Adrenal gland (tissue), 12 donors: ENCODE results near the gene ZNF322. TPM values are rescaled to one million over a fixed set of nuclear protein-coding genes. Genes with fewer than 3 reads are reported as not detected.

Experiments used
- DNase-seq, 7 donors: peaks; one replicate each; pipeline ENCODE4 v3.0.0-alpha.2; 2019 to 2020
- H3K27ac ChIP-seq, 5 donors: fragments of 200-600 bp; sonication (generic) in 4 of 5; 1 replicate in 3 of 5; 2 replicates in 2 of 5; pipeline versions ENCODE4 v1.5.1 to v1.8.0; 2016 to 2020; ENCODE audit warnings: mild to moderate bottlenecking in 1 of 5
- H3K27me3 ChIP-seq: fragments of 200-600 bp; 2 replicates; pipeline ENCODE4 v1.8.0; 2021
- H3K36me3 ChIP-seq, 2 donors: fragments of 200-600 bp; replicated peaks in 1 of 2; 1 replicate in 1 of 2; 2 replicates in 1 of 2; pipeline versions ENCODE4 v1.5.1 to v1.8.0; 2018 to 2022
- H3K4me1 ChIP-seq, 2 donors: fragments of 200-600 bp; replicated peaks in 1 of 2; 1 replicate in 1 of 2; 2 replicates in 1 of 2; pipeline versions ENCODE4 v1.5.1 to v1.8.0; 2018 to 2021
- H3K4me3 ChIP-seq, 4 donors: fragments of 200-600 bp; sonication (generic) in 3 of 4; one replicate each; pipeline ENCODE4 v1.5.1; 2016 to 2018
- H3K9me3 ChIP-seq, 3 donors: fragments of 200-600 bp; sonication (generic) in 1 of 3; replicated peaks in 1 of 3; 1 replicate in 2 of 3; 2 replicates in 1 of 3; pipeline versions ENCODE4 v1.5.1 to v1.8.0; 2016 to 2021
- POLR2A ChIP-seq, 2 donors: fragments of 450-650 bp; IDR thresholded peaks; one replicate each; pipeline ENCODE4 v1.6.1; 2017; ENCODE audit warnings: antibody characterized with exemption in 2 of 2, mild to moderate bottlenecking in 2 of 2, moderate library complexity in 1 of 2
- WGBS, 4 donors: extraction: QIAGEN DNeasy Blood & Tissue Kit in 2 of 4; methylation state at CpG; one replicate each; pipeline versions ENCODE4 v1.1.5 to v1.1.7; 2013 to 2017; 5-methylcytosine and 5-hydroxymethylcytosine counted together
- intact Hi-C, 2 donors: fragments of 100-400 bp; cut with DNase I; formaldehyde crosslinking; loops; one replicate each; pipeline versions ENCODE4 v1.14.1 to v1.15.0; 2022 to 2023
- polyA plus RNA-seq, 3 donors: library from polyadenylated mRNA; stranded (reverse); fragments of 200-250 nt in 2 of 3; fragments of 350-450 nt in 1 of 3; fragmentation: Illumina TruSeq in 1 of 3; extraction: RNeasy Lipid Tissue Mini Kit (QIAGEN cat#74804) in 1 of 3; gene quantifications; one replicate each; pipeline ENCODE4 v1.2.3, GENCODE V29; 2013 to 2014
- total RNA-seq, 9 donors: library from RNA; depleted of rRNA in 4 of 9; stranded (reverse); fragments of >200 nt in 4 of 9; fragments of 120-200 nt in 1 of 9; fragmentation: NEBNext Ultra II Directional in 1 of 9; extraction: Animal tissue kit (Norgen Biotek cat#: 25700) in 1 of 9; gene quantifications; one replicate each; pipeline versions ENCODE4 v1.1.0 to v1.2.4, GENCODE V29; 2013 to 2023
- TF ChIP-seq, protein P1 (sequence below), 6 experiments: fragments of 450-650 bp in 4 of 6; fragments of 200-600 bp in 2 of 6; sonication (generic) in 1 of 6; IDR thresholded peaks; 1 replicate in 5 of 6; 2 replicates in 1 of 6; pipeline versions ENCODE4 v1.5.1 to v1.8.0; 2016 to 2021; ENCODE audit warnings: antibody characterized with exemption in 6 of 6, mild to moderate bottlenecking in 2 of 6, moderate library complexity in 1 of 6
- donor health status: healthy with polysubstance abuse.
- donor health status: Bipolar disorder and iron deficiency.
- donor health status: DM: yes; HTN: yes; CAD: no.
- donor health status: DM: no; HTN: no; CAD: no.
- donor health status: DM: no; HTN: no; CAD: no.
- donor health status: DM: yes; HTN: yes; CAD: no.

The ZNF322 gene
- total and polyA plus RNA-seq, 12 donors: 5.3 to 37.5 (median 21.7) TPM

DNA sequence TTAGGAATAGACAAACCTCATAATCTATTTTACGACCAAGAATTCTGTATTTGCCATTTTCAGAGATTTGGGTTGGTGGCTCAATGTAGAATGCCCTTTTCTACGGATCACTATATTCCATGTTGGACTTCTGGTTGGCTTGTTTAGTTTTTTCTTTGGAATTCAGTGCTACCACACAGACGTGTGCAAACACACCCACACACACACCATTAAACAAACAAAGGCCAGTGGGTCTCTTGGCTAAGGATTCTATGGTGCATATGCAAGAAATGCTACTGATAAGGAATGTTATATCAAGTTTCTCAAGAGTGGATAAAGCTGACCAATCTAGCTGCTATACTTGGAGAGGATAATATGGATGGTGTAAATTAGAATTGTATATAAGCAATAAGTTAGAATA, 54.7 kb downstream of the ZNF322 start:
- no peak for DNase-seq
- Histone ChIP-seq H3K4me1 (no peaks in the 10 kb centered on the region), H3K9me3 (no peaks in the 10 kb centered on the region), H3K36me3 (peaks cover 0 to 2% of the 10 kb centered on the region in 2 donors), H3K27ac (no peak overlapping the region), H3K27me3 (no peaks in the 10 kb centered on the region), H3K4me3 (no peak overlapping the region)
- TF ChIP-seq POLR2A (IDR thresholded peaks at IDR 0.05): no peak
- TF ChIP-seq, protein P1, sequence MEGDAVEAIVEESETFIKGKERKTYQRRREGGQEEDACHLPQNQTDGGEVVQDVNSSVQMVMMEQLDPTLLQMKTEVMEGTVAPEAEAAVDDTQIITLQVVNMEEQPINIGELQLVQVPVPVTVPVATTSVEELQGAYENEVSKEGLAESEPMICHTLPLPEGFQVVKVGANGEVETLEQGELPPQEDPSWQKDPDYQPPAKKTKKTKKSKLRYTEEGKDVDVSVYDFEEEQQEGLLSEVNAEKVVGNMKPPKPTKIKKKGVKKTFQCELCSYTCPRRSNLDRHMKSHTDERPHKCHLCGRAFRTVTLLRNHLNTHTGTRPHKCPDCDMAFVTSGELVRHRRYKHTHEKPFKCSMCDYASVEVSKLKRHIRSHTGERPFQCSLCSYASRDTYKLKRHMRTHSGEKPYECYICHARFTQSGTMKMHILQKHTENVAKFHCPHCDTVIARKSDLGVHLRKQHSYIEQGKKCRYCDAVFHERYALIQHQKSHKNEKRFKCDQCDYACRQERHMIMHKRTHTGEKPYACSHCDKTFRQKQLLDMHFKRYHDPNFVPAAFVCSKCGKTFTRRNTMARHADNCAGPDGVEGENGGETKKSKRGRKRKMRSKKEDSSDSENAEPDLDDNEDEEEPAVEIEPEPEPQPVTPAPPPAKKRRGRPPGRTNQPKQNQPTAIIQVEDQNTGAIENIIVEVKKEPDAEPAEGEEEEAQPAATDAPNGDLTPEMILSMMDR (IDR thresholded peaks at IDR 0.05): no peak
- WGBS, 4 donors: 66 to 76% (median 67%) methylated on average over 3 of the region's 3 CpGs
- intact Hi-C loops: no loop called here

DNA sequence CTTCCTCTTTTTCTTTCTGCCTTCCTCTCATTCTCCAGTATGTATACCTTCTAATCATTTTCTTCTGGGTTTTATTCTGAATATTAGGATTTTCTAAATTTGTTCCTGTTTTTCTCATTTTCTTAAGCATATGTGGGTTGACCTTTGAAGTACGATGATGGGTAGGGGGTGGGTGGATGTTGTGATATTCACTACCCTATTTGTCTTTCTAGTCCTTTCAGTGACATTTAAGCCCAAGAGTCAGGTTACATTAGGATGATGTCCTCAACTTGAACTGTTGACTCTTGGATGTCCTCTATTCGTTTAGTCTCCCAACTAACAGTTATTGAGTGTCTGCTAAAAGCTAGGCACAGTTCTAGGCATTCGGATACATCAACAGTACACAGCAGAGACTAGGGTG, 55.5 kb downstream of the ZNF322 start:
- no peaks in the 10 kb centered on the region for H3K9me3 ChIP-seq
- H3K4me3 ChIP-seq: no peak overlapping the region
- WGBS, 4 donors: 56 to 65% (median 61%) methylated on average over 3 of the region's 3 CpGs
- H3K4me1 ChIP-seq: no peaks in the 10 kb centered on the region
- no peak for DNase-seq
- TF ChIP-seq, protein P1 (IDR thresholded peaks at IDR 0.05): no peak
- intact Hi-C loops: no loop called here
- no peak overlapping the region for H3K27ac ChIP-seq
- peaks cover 0 to 10% of the 10 kb centered on the region in 2 donors for H3K36me3 ChIP-seq
- no peaks in the 10 kb centered on the region for H3K27me3 ChIP-seq

DNA sequence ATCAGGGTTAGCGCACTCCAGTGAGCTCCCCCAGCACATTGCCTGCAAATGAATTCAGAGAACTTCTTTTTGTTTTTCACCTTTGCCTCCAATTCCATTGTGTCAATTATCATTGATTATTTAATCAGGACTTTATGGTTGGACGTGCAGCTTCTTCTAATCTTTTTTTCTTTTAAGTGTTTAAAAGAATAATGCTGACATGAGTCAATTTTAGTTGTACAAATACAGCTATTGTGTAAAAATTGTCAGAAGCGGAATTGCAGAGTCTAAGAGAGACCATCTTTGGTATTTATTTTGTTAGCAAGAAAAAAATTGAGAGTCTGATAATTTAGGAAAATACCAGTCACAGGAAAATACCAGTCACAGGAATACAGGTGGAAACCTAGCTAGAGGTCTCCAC, 57.3 kb downstream of the ZNF322 start:
- H3K27ac ChIP-seq: no peak overlapping the region
- H3K4me1 ChIP-seq: peaks cover 8% of the 10 kb centered on the region in 2 donors
- no peak for TF ChIP-seq POLR2A (IDR thresholded peaks at IDR 0.05)
- no peaks in the 10 kb centered on the region for H3K27me3 ChIP-seq
- intact Hi-C loops: no loop called here
- H3K4me3 ChIP-seq: no peak overlapping the region
- no peaks in the 10 kb centered on the region for H3K9me3 ChIP-seq
- DNase-seq: no peak
- 84 to 87% (median 86%) methylated on average over 3 of the region's 3 CpGs for whole genome bisulfite sequencing, 4 donors
- peaks cover 0 to 21% of the 10 kb centered on the region in 2 donors for H3K36me3 ChIP-seq

DNA sequence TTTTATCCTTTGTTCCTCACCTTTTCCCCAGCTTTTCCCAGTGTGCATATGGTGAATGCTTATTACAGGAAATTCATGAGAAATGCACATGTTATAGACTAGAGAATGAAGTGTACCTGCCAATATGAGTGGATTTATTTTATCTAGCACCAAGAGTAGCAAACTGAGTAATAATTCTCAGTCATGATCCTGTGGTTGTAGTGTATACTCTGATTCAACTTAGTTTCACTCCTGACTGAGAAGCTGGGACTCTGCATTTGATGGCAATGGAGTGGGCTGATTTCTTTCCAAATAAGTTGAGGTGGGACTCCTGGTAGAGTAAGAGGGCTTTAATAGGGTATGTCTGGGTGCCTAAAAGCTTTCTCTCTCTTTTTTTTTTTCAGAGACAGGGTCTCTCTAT, 58.8 kb downstream of the ZNF322 start:
- Histone ChIP-seq H3K27ac (no peak overlapping the region), H3K27me3 (no peaks in the 10 kb centered on the region), H3K4me3 (no peak overlapping the region), H3K9me3 (no peaks in the 10 kb centered on the region), H3K36me3 (peaks cover 0 to 21% of the 10 kb centered on the region in 2 donors), H3K4me1 (peaks cover 8 to 10% of the 10 kb centered on the region in 2 donors)
- intact Hi-C loops: no loop called here
- TF ChIP-seq, protein P1 (IDR thresholded peaks at IDR 0.05): no peak
- no peak for TF ChIP-seq POLR2A (IDR thresholded peaks at IDR 0.05)
- no peak for DNase-seq

DNA sequence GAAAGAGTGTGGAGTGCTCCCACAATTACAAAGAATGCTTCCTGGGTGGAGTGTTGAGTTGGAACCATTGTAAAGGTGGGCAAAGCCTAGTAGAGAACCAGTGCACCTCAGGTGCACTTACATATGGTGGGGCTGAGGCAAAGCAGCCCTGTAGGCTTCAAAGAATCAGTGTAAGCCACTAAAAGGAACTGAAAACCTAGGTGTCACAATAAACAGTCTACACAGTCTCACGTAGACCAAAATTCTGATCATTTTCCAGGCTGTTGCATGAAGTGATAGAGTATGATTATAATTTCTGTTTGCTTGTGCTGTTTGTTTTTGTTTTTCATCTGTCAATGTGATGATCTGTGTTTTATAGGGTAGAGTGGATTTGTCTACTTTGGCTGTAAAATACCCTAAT, 60.0 kb downstream of the ZNF322 start:
- Histone ChIP-seq H3K27me3 (no peaks in the 10 kb centered on the region), H3K36me3 (peaks cover 0 to 21% of the 10 kb centered on the region in 2 donors), H3K4me3 (no peak overlapping the region), H3K27ac (no peak overlapping the region), H3K9me3 (no peaks in the 10 kb centered on the region), H3K4me1 (peaks cover 10 to 16% of the 10 kb centered on the region in 2 donors)
- no peak for DNase-seq
- 79 to 92% (median 84%) methylated on average over 1 of the region's 1 CpG for WGBS, 4 donors
- TF ChIP-seq, protein P1 (IDR thresholded peaks at IDR 0.05): no peak
- TF ChIP-seq POLR2A (IDR thresholded peaks at IDR 0.05): no peak
- intact Hi-C loops: loop anchor here in 1 of 2 donors (5.0 kb wide), 1 partner anchor 257 kb away; no protein-coding TSS in a partner anchor
